ENCODE data around the gene RFX8.
"Not testable (repeated sequence)": the region's sequence is repeated elsewhere in the genome, so short reads cannot be mapped to it uniquely, and the experiment has no call there.

The RFX8 gene

GRCh38 chr2:101473911-101474701 is 806 bp downstream of the RFX8 start:
- Histone ChIP-seq H3K4me3 (peak overlapping the region; percentile 70), H4K20me1 (no peaks in the 10 kb centered on the region), H3K27ac (peak overlapping the region; percentile 31; the same call in 1 of the 2 replicates), H3K4me2 (peak overlapping the region; percentile 98), H3K4me1 (peaks cover 24% of the 10 kb centered on the region), H3K9me3 (no peaks in the 10 kb centered on the region), H3K36me3 (no peaks in the 10 kb centered on the region), H3K27me3 (peaks cover 31% of the 10 kb centered on the region), H3K9ac (peak overlapping the region; percentile 61; the same call in 1 of the 2 replicates)
- no peak for TF ChIP-seq Cebpa-rat (IDR thresholded peaks at IDR 0.05)

- Histone ChIP-seq H3K4me3 (peak overlapping the region; percentile 70), H3K4me1 (peaks cover 24% of the 10 kb centered on the region), H3K4me2 (peak overlapping the region; percentile 98), H3K9me3 (no peaks in the 10 kb centered on the region), H3K9ac (peak overlapping the region; percentile 61; the same call in 1 of the 2 replicates), H3K27ac (0 out of 2 replicates have a peak overlapping the region, but pooled peaks have one; percentile 31), H3K36me3 (no peaks in the 10 kb centered on the region), H3K27me3 (peaks cover 31% of the 10 kb centered on the region), H4K20me1 (no peaks in the 10 kb centered on the region)
- TF ChIP-seq Cebpa-rat (IDR thresholded peaks at IDR 0.05): no peak
Observed at GRCh38 chr2:101473591-101473910, 1.4 kb downstream of the RFX8 start.

- H3K36me3 ChIP-seq: no peaks in the 10 kb centered on the region
- peaks cover 23% of the 10 kb centered on the region for H3K4me1 ChIP-seq
- H3K9me3 ChIP-seq: no peaks in the 10 kb centered on the region
- H4K20me1 ChIP-seq: no peaks in the 10 kb centered on the region
- peaks cover 24% of the 10 kb centered on the region for H3K27me3 ChIP-seq
- no peak for TF ChIP-seq Cebpa-rat (IDR thresholded peaks at IDR 0.05)
- H3K27ac ChIP-seq: no peak overlapping the region
- no peak overlapping the region for H3K9ac ChIP-seq
- no peak overlapping the region for H3K4me2 ChIP-seq
- H3K4me3 ChIP-seq: no peak overlapping the region
Observed at GRCh38 chr2:101469863-101470262, 5.0 kb downstream of the RFX8 start.

- Histone ChIP-seq H3K9me3 (no peaks in the 10 kb centered on the region), H3K4me1 (peaks cover 27% of the 10 kb centered on the region), H3K9ac (no peak overlapping the region), H3K27me3 (no peaks in the 10 kb centered on the region), H3K27ac (no peak overlapping the region), H3K36me3 (no peaks in the 10 kb centered on the region), H4K20me1 (no peaks in the 10 kb centered on the region), H3K4me3 (no peak overlapping the region), H3K4me2 (no peak overlapping the region)
- TF ChIP-seq Cebpa-rat (IDR thresholded peaks at IDR 0.05): no peak
Observed at GRCh38 chr2:101467306-101467705, 7.6 kb downstream of the RFX8 start.

GRCh38 chr2:101466426-101466825 is 8.5 kb downstream of the RFX8 start:
- H3K4me3 ChIP-seq: no peak overlapping the region
- H3K4me2 ChIP-seq: peak overlapping the region; percentile 32; the same call in 1 of the 2 replicates
- H3K9ac ChIP-seq: no peak overlapping the region
- H3K27me3 ChIP-seq: no peaks in the 10 kb centered on the region
- no peaks in the 10 kb centered on the region for H3K9me3 ChIP-seq
- H3K36me3 ChIP-seq: no peaks in the 10 kb centered on the region
- peaks cover 27% of the 10 kb centered on the region for H3K4me1 ChIP-seq
- TF ChIP-seq Cebpa-rat (IDR thresholded peaks at IDR 0.05): no peak
- no peak overlapping the region for H3K27ac ChIP-seq
- no peaks in the 10 kb centered on the region for H4K20me1 ChIP-seq

GRCh38 chr2:101464841-101465240 is 10.1 kb downstream of the RFX8 start:
- Histone ChIP-seq H3K27ac (no peak overlapping the region), H3K4me2 (peak overlapping the region; percentile 75; the same call in 1 of the 2 replicates), H3K4me3 (no peak overlapping the region), H4K20me1 (no peaks in the 10 kb centered on the region), H3K27me3 (no peaks in the 10 kb centered on the region), H3K36me3 (no peaks in the 10 kb centered on the region), H3K9me3 (no peaks in the 10 kb centered on the region), H3K9ac (no peak overlapping the region), H3K4me1 (peaks cover 27% of the 10 kb centered on the region)
- TF ChIP-seq Cebpa-rat (IDR thresholded peaks at IDR 0.05): no peak

- Histone ChIP-seq H3K4me1 (peaks cover 27% of the 10 kb centered on the region), H3K4me2 (peak overlapping the region; percentile 75), H3K27ac (no peak overlapping the region), H3K36me3 (no peaks in the 10 kb centered on the region), H3K4me3 (no peak overlapping the region), H4K20me1 (no peaks in the 10 kb centered on the region), H3K9me3 (no peaks in the 10 kb centered on the region), H3K9ac (no peak overlapping the region), H3K27me3 (no peaks in the 10 kb centered on the region)
- no peak for TF ChIP-seq Cebpa-rat (IDR thresholded peaks at IDR 0.05)
Observed at GRCh38 chr2:101463911-101464641, 10.8 kb downstream of the RFX8 start.

- no peak overlapping the region for H3K9ac ChIP-seq
- no peaks in the 10 kb centered on the region for H3K36me3 ChIP-seq
- peaks cover 27% of the 10 kb centered on the region for H3K4me1 ChIP-seq
- TF ChIP-seq Cebpa-rat (IDR thresholded peaks at IDR 0.05): no peak
- H3K9me3 ChIP-seq: no peaks in the 10 kb centered on the region
- H4K20me1 ChIP-seq: no peaks in the 10 kb centered on the region
- H3K27me3 ChIP-seq: no peaks in the 10 kb centered on the region
- peak overlapping the region; percentile 75 for H3K4me2 ChIP-seq
- H3K4me3 ChIP-seq: no peak overlapping the region
- no peak overlapping the region for H3K27ac ChIP-seq
Observed at GRCh38 chr2:101463421-101463820, 11.5 kb downstream of the RFX8 start.

- H3K27me3 ChIP-seq: no peaks in the 10 kb centered on the region
- no peaks in the 10 kb centered on the region for H3K36me3 ChIP-seq
- no peak overlapping the region for H3K4me2 ChIP-seq
- H3K27ac ChIP-seq: no peak overlapping the region
- H3K9ac ChIP-seq: no peak overlapping the region
- no peaks in the 10 kb centered on the region for H4K20me1 ChIP-seq
- no peak overlapping the region for H3K4me3 ChIP-seq
- peaks cover 22% of the 10 kb centered on the region for H3K4me1 ChIP-seq
- no peaks in the 10 kb centered on the region for H3K9me3 ChIP-seq
- TF ChIP-seq Cebpa-rat (IDR thresholded peaks at IDR 0.05): no peak
Observed at GRCh38 chr2:101461381-101461780, 13.5 kb downstream of the RFX8 start.

- not testable (repeated sequence) for H3K36me3 ChIP-seq, H3K9me3 ChIP-seq, H3K4me3 ChIP-seq, H3K27me3 ChIP-seq, H3K4me1 ChIP-seq, H3K4me2 ChIP-seq, H3K27ac ChIP-seq, H4K20me1 ChIP-seq, H3K9ac ChIP-seq
Observed at GRCh38 chr2:101454408-101454807, 20.5 kb downstream of the RFX8 start.

Data from BLaER1 (cell line).